ENCODE measurements around the gene EPHA8. TPM values are rescaled to one million over a fixed set of nuclear protein-coding genes. Genes with fewer than 3 reads are reported as not detected.

EPHA8 gene
- total and polyA plus RNA-seq, 2 of the 4 experiments (the other 2 are of a cell fraction), result not detected

- TF ChIP-seq SMC3 (IDR thresholded peaks at IDR 0.05; ENCODE audit: low read depth, low read length), result no peak
- TF ChIP-seq RFX5 (IDR thresholded peaks at IDR 0.05; ENCODE audit: low read depth, low read length), result no peak
- TF ChIP-seq USF2 (IDR thresholded peaks at IDR 0.05; ENCODE audit: low read depth, low read length), result no peak
- no peak for TF ChIP-seq RCOR1 (IDR thresholded peaks at IDR 0.05; ENCODE audit: insufficient replicate concordance, low read length)
- no peak for TF ChIP-seq MXI1 (IDR thresholded peaks at IDR 0.05; ENCODE audit: borderline replicate concordance, low read depth, low read length)
- no peak for TF ChIP-seq ELK1 (IDR thresholded peaks at IDR 0.05; ENCODE audit: borderline replicate concordance, low read depth, low read length)
- TF ChIP-seq CEBPB (IDR thresholded peaks at IDR 0.05; ENCODE audit: low read depth, low read length), result no peak
- no peak for TF ChIP-seq BHLHE40 (IDR thresholded peaks at IDR 0.05; ENCODE audit: low read depth, low read length)
- no peak for TF ChIP-seq RAD21 (IDR thresholded peaks at IDR 0.05; ENCODE audit: low read length)
- no peak for TF ChIP-seq NFE2L2 (IDR thresholded peaks at IDR 0.05; ENCODE audit: low read depth, low read length)
- TF ChIP-seq MAZ (IDR thresholded peaks at IDR 0.05; ENCODE audit: borderline replicate concordance, low read depth, low read length), result no peak
- TF ChIP-seq POLR2A (IDR thresholded peaks at IDR 0.05; ENCODE audit: low read depth, low read length), result no peak
- no peak for TF ChIP-seq MAFK (IDR thresholded peaks at IDR 0.05; ENCODE audit: low read depth, low read length)
- no peak for TF ChIP-seq CTCF (conservative IDR thresholded peaks at IDR 0.05; ENCODE audit: low read depth, low read length)
- TF ChIP-seq CHD1 (IDR thresholded peaks at IDR 0.05; ENCODE audit: low read depth, low read length), result no peak
- TF ChIP-seq FOS (IDR thresholded peaks at IDR 0.05; ENCODE audit: low read depth, low read length), result no peak
- 57% methylated on average over 5 of the region's 24 CpGs; no CpG with 5 or more reads in 1 of the 2 experiments for WGBS, 2 experiments (ENCODE audit: extremely low coverage in 2 of 2, insufficient read length in 1 of 2)
These were observed 35.4 kb downstream of the EPHA8 start for GRCh38 chr1:22598736-22599135.

More at GRCh38 chr1:22598736-22599135, 35.4 kb downstream of the EPHA8 start:
- Histone ChIP-seq H3K23ac (ENCODE audit: low read depth, low read length) (no peak overlapping the region), H2BK5ac (ENCODE audit: low read depth, low read length, poor library complexity, severe bottlenecking) (no peak overlapping the region), H3K36me3 (ENCODE audit: control insufficient read depth, insufficient read depth, low read length) (no peaks in the 10 kb centered on the region), H4K8ac (ENCODE audit: low read depth in 2 of 2, low read length in 2 of 2) (no peak overlapping the region), H3K9me3 (ENCODE audit: control insufficient read depth, insufficient read depth, low read length) (no peaks in the 10 kb centered on the region), H3K27me3 (ENCODE audit: control insufficient read depth, insufficient read depth, low read length) (peaks cover 63% of the 10 kb centered on the region), H3K9ac (ENCODE audit: low read depth, low read length) (no peak overlapping the region), H4K5ac (ENCODE audit: low read depth, low read length) (no peak overlapping the region), H3K18ac (ENCODE audit: low read depth, low read length) (no peak overlapping the region), H3K27ac (ENCODE audit: insufficient read depth, low read length) (no peak overlapping the region), H3K79me1 (ENCODE audit: low read depth in 1 of 2, low read length in 2 of 2) (no peaks in the 10 kb centered on the region), H2BK15ac (ENCODE audit: low read depth, low read length) (no peak overlapping the region), H2AK9ac (replicated peaks; ENCODE audit: low read depth, low read length, poor library complexity) (no peak overlapping the region), H2AFZ (replicated peaks; ENCODE audit: low read length, poor library complexity) (no peak overlapping the region), H3K56ac (ENCODE audit: extremely low read depth, insufficient read depth, low read length) (no peak overlapping the region), H3K9me1 (ENCODE audit: insufficient read depth, low read length) (no peaks in the 10 kb centered on the region), H4K20me1 (ENCODE audit: insufficient read depth, low read length) (0 out of 2 replicates have a peak, but pooled peaks cover 3% of the 10 kb centered on the region), H3K4ac (ENCODE audit: low read depth, low read length) (no peak overlapping the region), H3K4me1 (ENCODE audit: control insufficient read depth, insufficient read depth, low read length) (no peaks in the 10 kb centered on the region), H2BK120ac (ENCODE audit: low read depth, low read length) (no peak overlapping the region), H2BK20ac (ENCODE audit: low read depth, low read length) (no peak overlapping the region), H2AK5ac (ENCODE audit: low read depth, low read length) (no peak overlapping the region), H3K4me3 (ENCODE audit: insufficient read depth, low read depth, low read length) (no peak overlapping the region), H3K4me2 (ENCODE audit: low read depth, low read length) (no peak overlapping the region), H3K14ac (replicated peaks; ENCODE audit: low read depth, low read length) (no peak overlapping the region), H4K91ac (ENCODE audit: insufficient read depth, low read depth, low read length) (no peak overlapping the region)
- intact Hi-C loops (cut with micrococcal nuclease) (no loop called here), dilution Hi-C loops (cut with HindIII; ENCODE audit: low sequenced_read_pairs, unreplicated experiment) (no loop called here), in situ Hi-C loops (cut with MboI; ENCODE audit: low sequenced_read_pairs) (no loop called here)
- ChIA-PET CTCF (no interaction called here), POLR2A (ENCODE audit: unreplicated experiment) (no interaction called here)
- no TSS peak for BruUV-seq (replicated peaks)
- no peak for ATAC-seq (ENCODE audit: low read depth)
- no peak for DNase-seq
